GM12892 (cell line): Measurements from ENCODE around the gene ECM2.

ENCODE experiments used
- POLR2AphosphoS5 ChIP-seq: IDR thresholded peaks from 2 replicates; pipeline ENCODE4 v1.6.1; 2011; ENCODE audit warnings: low read depth, low read length, control low read depth
- TAF1 ChIP-seq: IDR thresholded peaks from 2 replicates; pipeline ENCODE4 v1.6.1; 2011; ENCODE audit warnings: low read depth, mild to moderate bottlenecking, control low read depth, low read length, borderline replicate concordance

DNA sequence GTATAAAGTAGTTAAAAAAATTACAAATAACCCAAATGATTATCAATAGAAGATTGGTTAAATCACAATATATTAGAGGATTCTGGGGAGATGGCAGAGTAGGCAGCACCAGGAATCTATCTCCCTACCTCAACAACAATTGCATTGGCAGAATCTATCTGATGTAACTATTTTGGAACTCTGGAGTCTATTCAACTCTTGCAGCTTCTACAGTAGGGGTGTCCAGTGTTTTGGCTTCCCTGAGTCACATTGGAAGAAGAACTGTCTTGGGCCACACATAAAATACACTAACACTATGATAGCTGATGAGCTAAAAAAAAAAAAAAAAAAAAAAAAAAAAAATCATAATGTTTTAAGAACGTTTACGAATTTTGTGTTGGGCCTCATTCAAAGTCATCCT is 29.2 kb upstream of the ECM2 start:
- TF ChIP-seq POLR2AphosphoS5 (no peak), TAF1 (no peak)
